IMR-90 (cell line): ENCODE measurements around the gene SEMG1.

Source experiments
- BHLHE40 ChIP-seq: fragments of 150-350 bp; IDR thresholded peaks from 2 replicates; pipeline ENCODE4 v1.6.1; 2016; ENCODE audit warnings: mild to moderate bottlenecking, low read depth, low read length
- CEBPB ChIP-seq: IDR thresholded peaks from 2 replicates; pipeline ENCODE4 v1.6.1; 2012; ENCODE audit warnings: low read depth, low read length, improper control_type of control experiment
- CTCF ChIP-seq: conservative IDR thresholded peaks from 2 replicates; pipeline ENCODE4 v1.5.1; 2012; ENCODE audit warnings: mild to moderate bottlenecking, low read depth, low read length, improper control_type of control experiment
- MAFK ChIP-seq: IDR thresholded peaks from 2 replicates; pipeline ENCODE4 v1.6.1; 2012; ENCODE audit warnings: low read depth, low read length, improper control_type of control experiment
- MAZ ChIP-seq: IDR thresholded peaks from 2 replicates; pipeline ENCODE4 v1.6.1; 2012; ENCODE audit warnings: low read depth, mild to moderate bottlenecking, low read length, improper control_type of control experiment, moderate library complexity, borderline replicate concordance
- MXI1 ChIP-seq: IDR thresholded peaks from 2 replicates; pipeline ENCODE4 v1.6.1; 2012; ENCODE audit warnings: low read depth, mild to moderate bottlenecking, low read length, moderate library complexity, borderline replicate concordance
- POLR2A ChIP-seq: IDR thresholded peaks from 2 replicates; pipeline ENCODE4 v1.6.1; 2012; ENCODE audit warnings: mild to moderate bottlenecking, low read depth, low read length
- RAD21 ChIP-seq: IDR thresholded peaks from 2 replicates; pipeline ENCODE4 v1.6.1; 2012; ENCODE audit warnings: low read length, improper control_type of control experiment
- RCOR1 ChIP-seq: IDR thresholded peaks from 2 replicates; pipeline ENCODE4 v1.6.1; 2012; ENCODE audit warnings: mild to moderate bottlenecking, low read length, improper control_type of control experiment; ENCODE audit not compliant: insufficient replicate concordance
- RFX5 ChIP-seq: IDR thresholded peaks from 2 replicates; pipeline ENCODE4 v1.8.0; 2012; ENCODE audit warnings: low read depth, mild to moderate bottlenecking, low read length, moderate library complexity
- SMC3 ChIP-seq: fragments of 150-350 bp; IDR thresholded peaks from 2 replicates; pipeline ENCODE4 v1.6.1; 2016; ENCODE audit warnings: low read depth, mild to moderate bottlenecking, antibody characterized with exemption, low read length, moderate library complexity
- USF2 ChIP-seq: fragments of 150-350 bp; IDR thresholded peaks from 2 replicates; pipeline ENCODE4 v1.6.1; 2017; ENCODE audit warnings: mild to moderate bottlenecking, antibody characterized with exemption, low read length, low read depth
- TF ChIP-seq, protein P1 (sequence below): fragments of 150-350 bp; IDR thresholded peaks from 2 replicates; pipeline ENCODE4 v1.6.1; 2016; ENCODE audit warnings: low read depth, mild to moderate bottlenecking, low read length, moderate library complexity, borderline replicate concordance

DNA sequence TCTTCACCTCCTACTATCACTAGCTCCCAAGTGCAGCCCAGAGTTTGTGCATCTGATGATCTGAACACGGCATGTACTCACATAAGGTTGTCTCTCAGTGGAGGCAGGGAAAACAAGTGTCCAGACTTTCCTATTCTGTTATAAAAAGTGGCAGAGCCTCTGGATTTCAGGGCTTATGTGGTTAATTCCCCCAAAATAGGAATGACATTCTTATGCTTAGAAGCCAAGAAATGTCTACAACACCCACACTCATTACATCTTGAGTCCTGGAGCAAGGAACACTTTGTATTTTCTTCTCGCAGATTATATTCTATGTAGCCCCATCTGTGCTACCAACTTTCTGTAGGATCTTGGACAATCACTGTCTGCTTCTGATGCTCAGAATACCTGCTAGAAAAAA is 13.5 kb upstream of the SEMG1 start:
- TF ChIP-seq POLR2A (no peak), BHLHE40 (no peak), CTCF (no peak), RAD21 (no peak), MXI1 (no peak), CEBPB (no peak), RCOR1 (no peak), USF2 (no peak), RFX5 (no peak), MAZ (no peak), MAFK (no peak), SMC3 (no peak)
- TF ChIP-seq, protein P1, sequence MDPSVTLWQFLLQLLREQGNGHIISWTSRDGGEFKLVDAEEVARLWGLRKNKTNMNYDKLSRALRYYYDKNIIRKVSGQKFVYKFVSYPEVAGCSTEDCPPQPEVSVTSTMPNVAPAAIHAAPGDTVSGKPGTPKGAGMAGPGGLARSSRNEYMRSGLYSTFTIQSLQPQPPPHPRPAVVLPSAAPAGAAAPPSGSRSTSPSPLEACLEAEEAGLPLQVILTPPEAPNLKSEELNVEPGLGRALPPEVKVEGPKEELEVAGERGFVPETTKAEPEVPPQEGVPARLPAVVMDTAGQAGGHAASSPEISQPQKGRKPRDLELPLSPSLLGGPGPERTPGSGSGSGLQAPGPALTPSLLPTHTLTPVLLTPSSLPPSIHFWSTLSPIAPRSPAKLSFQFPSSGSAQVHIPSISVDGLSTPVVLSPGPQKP, result no peak
